Esophagus (tissue), 2 donors: Measurements from ENCODE around the gene OR52I1. TPM values are rescaled to one million over a fixed set of nuclear protein-coding genes. Genes with fewer than 3 reads are reported as not detected.

Source experiments
- H3K27ac ChIP-seq, 2 donors: one replicate each; pipeline ENCODE4 v1.5.1; 2013; ENCODE audit warnings: low read depth in 2 of 2, mild to moderate bottlenecking in 2 of 2, inconsistent platforms in 1 of 2, low read length in 1 of 2, moderate library complexity in 1 of 2
- H3K27me3 ChIP-seq, 2 donors: one replicate each; pipeline ENCODE4 v1.6.1; 2013; ENCODE audit warnings: low read length in 2 of 2, control low read depth in 1 of 2, mild to moderate bottlenecking in 1 of 2; ENCODE audit not compliant: insufficient read depth in 2 of 2, control insufficient read depth in 1 of 2
- H3K36me3 ChIP-seq, 2 donors: one replicate each; pipeline ENCODE4 v1.6.1; 2013; ENCODE audit warnings: low read length in 1 of 2; ENCODE audit not compliant: control insufficient read depth in 2 of 2, insufficient read depth in 2 of 2
- H3K4me1 ChIP-seq, 2 donors: one replicate each; pipeline ENCODE4 v1.6.1; 2013; ENCODE audit warnings: low read length in 1 of 2; ENCODE audit not compliant: control insufficient read depth in 2 of 2, insufficient read depth in 2 of 2
- H3K4me3 ChIP-seq, 2 donors: one replicate each; pipeline ENCODE4 v1.5.1; 2013; ENCODE audit warnings: low read length in 2 of 2, mild to moderate bottlenecking in 2 of 2, low read depth in 1 of 2, moderate library complexity in 1 of 2
- H3K9me3 ChIP-seq, 2 donors: one replicate each; pipeline ENCODE4 v1.6.1; 2013; ENCODE audit warnings: mild to moderate bottlenecking in 2 of 2, low read depth in 1 of 2, low read length in 1 of 2, moderate library complexity in 1 of 2; ENCODE audit not compliant: control insufficient read depth in 2 of 2, insufficient read depth in 1 of 2
- WGBS, 2 donors: extraction: QIAGEN DNeasy Blood & Tissue Kit; methylation state at CpG; one replicate each; pipeline ENCODE4 v1.1.7; 2013; 5-methylcytosine and 5-hydroxymethylcytosine counted together
- polyA plus RNA-seq, 2 donors: library from polyadenylated mRNA; stranded (reverse); fragments of 200-250 nt; gene quantifications; one replicate each; pipeline ENCODE4 v1.2.3, GENCODE V29; 2013
- donor health status: healthy with polysubstance abuse.
- donor health status: Bipolar disorder and iron deficiency.

Gene OR52I1
- polyA plus RNA-seq, 2 donors: not detected

GRCh38 chr11:4576880-4577279, 17.0 kb upstream of the OR52I1 start:
- WGBS, 2 donors: 66 to 75% methylated on average over 3 of the region's 3 CpGs
- Histone ChIP-seq H3K27ac (no peak overlapping the region), H3K36me3 (no peaks in the 10 kb centered on the region), H3K4me1 (no peaks in the 10 kb centered on the region), H3K9me3 (no peaks in the 10 kb centered on the region), H3K4me3 (no peak overlapping the region), H3K27me3 (no peaks in the 10 kb centered on the region)

DNA sequence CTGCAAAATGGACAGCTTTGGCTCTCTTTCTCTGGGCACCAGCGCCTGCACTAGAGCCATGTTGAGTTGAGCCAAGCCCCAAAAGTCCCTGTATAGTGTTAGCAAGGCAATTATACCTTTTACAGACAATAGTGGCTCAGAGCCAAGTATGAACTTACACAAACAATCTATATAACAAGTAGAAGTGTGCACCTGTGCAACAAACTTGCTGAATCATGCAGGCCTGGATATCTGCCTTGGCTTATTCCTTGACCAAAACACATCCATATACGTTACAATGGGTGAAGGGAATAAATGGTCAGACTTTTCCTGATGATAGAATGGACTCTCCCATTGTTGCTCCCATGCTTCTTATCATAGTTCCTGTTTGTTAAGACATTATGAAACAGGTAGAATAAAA, 16.1 kb upstream of the OR52I1 start:
- WGBS, 2 donors: 45 to 68% methylated on average over 2 of the region's 2 CpGs

DNA sequence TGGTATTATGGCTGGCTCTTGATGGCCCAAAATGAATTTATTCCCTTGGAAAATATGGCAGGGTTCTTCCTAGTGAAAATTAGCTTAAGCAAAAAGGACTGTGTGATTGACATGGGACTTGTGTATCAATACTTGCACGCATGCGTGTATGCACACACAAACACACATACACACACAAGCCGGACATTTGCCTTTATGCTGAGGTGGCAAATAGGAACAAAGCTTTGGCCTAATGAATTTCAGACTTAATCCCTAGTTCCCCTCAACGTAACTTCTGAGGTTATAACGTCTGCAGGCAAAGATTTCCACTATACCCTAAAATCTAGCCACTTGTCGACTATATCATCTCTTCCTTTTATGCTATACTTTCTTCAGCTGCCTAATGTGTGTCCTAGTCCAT, 15.2 kb upstream of the OR52I1 start:
- 81 to 88% methylated on average over 6 of the region's 6 CpGs for WGBS, 2 donors
- no peaks in the 10 kb centered on the region for H3K4me1 ChIP-seq
- H3K4me3 ChIP-seq: no peak overlapping the region
- no peak overlapping the region for H3K27ac ChIP-seq
- H3K9me3 ChIP-seq: no peaks in the 10 kb centered on the region
- H3K27me3 ChIP-seq: no peaks in the 10 kb centered on the region
- no peaks in the 10 kb centered on the region for H3K36me3 ChIP-seq

More for the DNA sequence above, 16.1 kb upstream of the OR52I1 start:
- no peak overlapping the region for H3K27ac ChIP-seq
- H3K4me3 ChIP-seq: no peak overlapping the region
- no peaks in the 10 kb centered on the region for H3K4me1 ChIP-seq
- H3K27me3 ChIP-seq: no peaks in the 10 kb centered on the region
- H3K36me3 ChIP-seq: no peaks in the 10 kb centered on the region
- no peaks in the 10 kb centered on the region for H3K9me3 ChIP-seq

- Histone ChIP-seq H3K27ac (no peak overlapping the region), H3K36me3 (no peaks in the 10 kb centered on the region), H3K9me3 (no peaks in the 10 kb centered on the region), H3K4me3 (no peak overlapping the region), H3K4me1 (no peaks in the 10 kb centered on the region), H3K27me3 (no peaks in the 10 kb centered on the region)
- WGBS, 2 donors: 86 to 92% methylated on average over 1 of the region's 1 CpG
Measured at GRCh38 chr11:4580124-4580523, 13.7 kb upstream of the OR52I1 start.

DNA sequence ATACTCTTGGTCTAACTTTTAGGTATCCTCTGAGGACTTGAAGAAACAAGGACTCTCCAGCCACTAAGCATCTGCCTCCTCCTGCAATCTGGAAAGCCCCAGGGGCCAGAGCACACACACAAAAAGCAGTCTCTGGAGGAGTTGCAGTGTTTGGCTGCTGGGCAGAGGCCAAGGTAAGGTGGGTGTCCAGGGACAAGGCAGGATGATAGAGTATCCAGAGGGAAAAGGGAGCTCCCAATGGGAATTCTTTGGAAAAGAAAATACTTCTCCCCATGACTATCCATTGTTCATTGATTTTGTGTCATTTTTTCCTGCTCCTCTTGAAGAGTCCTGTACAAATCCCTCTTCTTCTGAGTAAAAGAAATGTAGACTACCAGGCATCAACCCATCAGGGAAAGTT, 12.4 kb upstream of the OR52I1 start, which contains the start of gene OR52I2:
OR52I2 (plus strand) TSS at position 301 of the 400 bp plus-strand sequence.
- Histone ChIP-seq H3K9me3 (no peaks in the 10 kb centered on the region), H3K36me3 (no peaks in the 10 kb centered on the region), H3K4me3 (no peak within 1 kb of the TSS), H3K27me3 (no peaks in the 10 kb centered on the region), H3K4me1 (no peaks in the 10 kb centered on the region), H3K27ac (no peak within 1 kb of the TSS)

GRCh38 chr11:4589017-4589416, 4.8 kb upstream of the OR52I1 start:
- no peak overlapping the region for H3K4me3 ChIP-seq
- WGBS, 2 donors: 51 to 64% methylated on average over 3 of the region's 3 CpGs
- H3K27ac ChIP-seq: no peak overlapping the region
- H3K36me3 ChIP-seq: no peaks in the 10 kb centered on the region
- peaks cover 0 to 2% of the 10 kb centered on the region in 2 donors for H3K27me3 ChIP-seq
- H3K4me1 ChIP-seq: no peaks in the 10 kb centered on the region
- H3K9me3 ChIP-seq: no peaks in the 10 kb centered on the region

DNA sequence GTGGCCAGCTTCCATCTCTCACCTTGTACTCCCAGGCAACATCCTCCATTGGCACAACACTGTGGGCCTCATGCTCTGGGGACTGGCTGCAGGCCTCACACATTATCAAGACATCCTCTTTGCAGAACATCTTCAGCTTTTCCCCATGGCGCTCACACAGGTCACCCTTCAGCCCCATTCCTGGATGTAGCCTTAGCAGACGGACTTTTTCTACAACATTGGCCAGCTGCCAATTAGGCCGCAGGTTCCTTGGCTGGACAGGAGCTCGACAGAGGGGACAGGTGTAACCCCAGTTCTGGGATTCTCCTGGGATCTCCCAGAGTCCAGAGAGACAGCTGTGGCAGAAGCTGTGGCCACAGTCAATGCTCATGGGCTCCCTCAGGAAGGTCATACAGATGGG, 11.2 kb downstream of the OR52I1 start:
- Histone ChIP-seq H3K36me3 (peaks cover 23 to 32% of the 10 kb centered on the region in 2 donors), H3K27ac (no peak overlapping the region), H3K4me3 (no peak overlapping the region), H3K27me3 (no peaks in the 10 kb centered on the region), H3K9me3 (no peaks in the 10 kb centered on the region), H3K4me1 (peaks cover 0 to 3% of the 10 kb centered on the region in 2 donors)
- 92 to 94% methylated on average over 4 of the region's 4 CpGs for WGBS, 2 donors

GRCh38 chr11:4606231-4607015, 12.6 kb downstream of the OR52I1 start:
- WGBS, 2 donors: 34 to 53% methylated on average over 1 of the region's 1 CpG
- Histone ChIP-seq H3K4me3 (peak overlapping the region; percentile 6 to 88), H3K27ac (no peak overlapping the region), H3K27me3 (no peaks in the 10 kb centered on the region), H3K9me3 (no peaks in the 10 kb centered on the region), H3K36me3 (peaks cover 14 to 20% of the 10 kb centered on the region in 2 donors), H3K4me1 (no peaks in the 10 kb centered on the region)

DNA sequence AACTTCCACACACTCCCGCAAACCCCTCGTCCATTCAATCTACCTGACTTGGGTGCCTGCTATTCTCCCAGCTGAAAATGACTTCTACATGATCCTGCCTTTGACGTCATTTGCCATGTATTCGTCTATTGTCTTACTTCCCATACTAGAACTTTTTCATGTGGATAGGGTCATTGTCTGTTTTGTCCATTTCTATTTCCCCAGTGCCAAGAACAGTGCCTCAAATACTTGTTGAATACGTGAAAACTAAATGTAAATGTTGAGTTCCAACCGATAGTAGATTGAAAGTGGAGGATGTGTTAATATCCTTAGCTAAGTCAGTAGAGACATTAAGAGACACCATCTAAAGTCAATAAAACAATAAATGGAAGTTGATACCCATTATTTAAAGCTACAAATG, 13.3 kb downstream of the OR52I1 start:
- Histone ChIP-seq H3K36me3 (peaks cover 7 to 13% of the 10 kb centered on the region in 2 donors), H3K4me3 (peak overlapping the region; percentile 6 to 88), H3K9me3 (no peaks in the 10 kb centered on the region), H3K4me1 (no peaks in the 10 kb centered on the region), H3K27ac (no peak overlapping the region), H3K27me3 (no peaks in the 10 kb centered on the region)
- 33 to 41% methylated on average over 6 of the region's 6 CpGs for WGBS, 2 donors
